ENCODE results near the gene GRIFIN. TPM values are rescaled to one million over a fixed set of nuclear protein-coding genes. Genes with fewer than 3 reads are reported as not detected.

The GRIFIN gene
- total and polyA plus RNA-seq, 7 donors = not detected

GRCh38 chr7:2522780-2523433 lies 46.7 kb upstream of the GRIFIN start:
- Histone ChIP-seq H3K9me3 (no peaks in the 10 kb centered on the region), H3K36me3 (no peaks in the 10 kb centered on the region), H3K27me3 (peaks cover 42 to 85% (median 79%) of the 10 kb centered on the region in 3 donors), H3K4me1 (peaks cover 0 to 62% (median 42%) of the 10 kb centered on the region in 4 donors), H3K4me3 (peak overlapping the region in 2 of 4 donors; percentile 51 to 57), H3K27ac (peak overlapping the region; percentile 7 to 58 (median 52))
- WGBS, 2 donors = 10 to 41% methylated on average over 19 of the region's 19 CpGs
- TF ChIP-seq POLR2A (IDR thresholded peaks at IDR 0.05) (no peak), EP300 (IDR thresholded peaks at IDR 0.05) (no peak), CTCF (IDR thresholded peaks at IDR 0.05) (no peak), POLR2AphosphoS5 (IDR thresholded peaks at IDR 0.05) (no peak)
- intact Hi-C loops (cut with DNase I) = no loop called here
- no peak for DNase-seq

- Histone ChIP-seq H3K36me3 (no peaks in the 10 kb centered on the region), H3K9me3 (no peaks in the 10 kb centered on the region), H3K4me1 (peaks cover 0 to 61% (median 42%) of the 10 kb centered on the region in 4 donors), H3K4me3 (peak overlapping the region in 3 of 4 donors; percentile 47 to 57 (median 51)), H3K27me3 (peaks cover 42 to 77% (median 73%) of the 10 kb centered on the region in 3 donors), H3K27ac (peak overlapping the region; percentile 7 to 58 (median 40))
- TF ChIP-seq EP300 (IDR thresholded peaks at IDR 0.05) (no peak), POLR2A (IDR thresholded peaks at IDR 0.05) (no peak), POLR2AphosphoS5 (IDR thresholded peaks at IDR 0.05) (no peak), CTCF (IDR thresholded peaks at IDR 0.05) (no peak)
- WGBS, 2 donors = 7 to 14% methylated on average over 17 of the region's 17 CpGs
- no peak for DNase-seq
- intact Hi-C loops (cut with DNase I) = no loop called here
Measured at GRCh38 chr7:2521952-2522591, 45.9 kb upstream of the GRIFIN start.

GRCh38 chr7:2521341-2521745 lies 45.1 kb upstream of the GRIFIN start:
- no peak for DNase-seq
- peak overlapping the region; percentile 1 to 57 (median 49) for H3K4me3 ChIP-seq
- H3K9me3 ChIP-seq = no peaks in the 10 kb centered on the region
- H3K4me1 ChIP-seq = peaks cover 0 to 61% (median 42%) of the 10 kb centered on the region in 4 donors
- H3K27me3 ChIP-seq = peaks cover 42 to 70% (median 66%) of the 10 kb centered on the region in 3 donors
- 5 to 23% methylated on average over 21 of the region's 21 CpGs for WGBS, 2 donors
- intact Hi-C loops (cut with DNase I) = no loop called here
- H3K36me3 ChIP-seq = no peaks in the 10 kb centered on the region
- H3K27ac ChIP-seq = peak overlapping the region; percentile 10 to 48 (median 34)
- TF ChIP-seq POLR2AphosphoS5 (IDR thresholded peaks at IDR 0.05) = no peak
- TF ChIP-seq CTCF (IDR thresholded peaks at IDR 0.05) = no peak
- no peak for TF ChIP-seq EP300 (IDR thresholded peaks at IDR 0.05)
- TF ChIP-seq POLR2A (IDR thresholded peaks at IDR 0.05) = no peak

- intact Hi-C loops (cut with DNase I) = no loop called here
- Histone ChIP-seq H3K4me1 (peaks cover 0 to 61% (median 42%) of the 10 kb centered on the region in 4 donors), H3K27ac (peak overlapping the region; percentile 10 to 48 (median 34))
Measured at GRCh38 chr7:2520761-2521290, 44.6 kb upstream of the GRIFIN start.

More at GRCh38 chr7:2520761-2521290, 44.6 kb upstream of the GRIFIN start:
- H3K36me3 ChIP-seq = no peaks in the 10 kb centered on the region
- H3K27me3 ChIP-seq = peaks cover 42 to 65% (median 61%) of the 10 kb centered on the region in 3 donors
- no peaks in the 10 kb centered on the region for H3K9me3 ChIP-seq
- TF ChIP-seq EP300 (IDR thresholded peaks at IDR 0.05) = no peak
- no peak for TF ChIP-seq POLR2A (IDR thresholded peaks at IDR 0.05)
- TF ChIP-seq POLR2AphosphoS5 (IDR thresholded peaks at IDR 0.05) = no peak
- no peak for TF ChIP-seq CTCF (IDR thresholded peaks at IDR 0.05)
- DNase-seq = no peak
- WGBS, 2 donors = 7 to 12% methylated on average over 12 of the region's 12 CpGs
- peak overlapping the region; percentile 1 to 57 (median 49) for H3K4me3 ChIP-seq

Measured in sigmoid colon (tissue), 7 donors.